Smooth muscle cell of the brain vasculature (primary cell): ENCODE results near the gene TNNT1.

Experiments used
- DNase-seq: peaks from one replicate; pipeline ENCODE4 v3.0.0-alpha.2; 2012; ENCODE audit warnings: low read depth, low spot score

Gene TNNT1

GRCh38 chr19:55141696-55142095 lies 7.3 kb downstream of the TNNT1 start:
- no peak for DNase-seq

DNA sequence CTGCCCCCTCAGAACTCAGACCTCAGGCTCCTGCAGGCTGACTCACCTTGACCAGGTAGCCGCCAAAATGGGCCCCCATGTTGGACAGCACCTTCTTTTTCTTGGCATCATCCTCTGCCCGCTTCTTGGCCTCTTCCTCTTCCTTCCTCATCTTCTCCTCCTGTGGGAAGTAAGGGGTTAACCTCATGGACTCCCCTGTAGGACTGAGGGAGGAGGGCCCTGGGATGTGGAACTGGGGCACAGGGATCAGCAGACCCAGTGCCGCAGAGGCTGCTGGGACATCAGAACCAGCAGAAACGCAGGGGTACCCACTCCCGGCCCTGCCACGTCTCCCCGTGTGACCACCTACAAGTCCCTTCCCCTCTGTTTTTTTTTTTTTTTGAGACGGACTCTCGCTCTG lies 11.1 kb downstream of the TNNT1 start:
- DNase-seq = no peak

DNA sequence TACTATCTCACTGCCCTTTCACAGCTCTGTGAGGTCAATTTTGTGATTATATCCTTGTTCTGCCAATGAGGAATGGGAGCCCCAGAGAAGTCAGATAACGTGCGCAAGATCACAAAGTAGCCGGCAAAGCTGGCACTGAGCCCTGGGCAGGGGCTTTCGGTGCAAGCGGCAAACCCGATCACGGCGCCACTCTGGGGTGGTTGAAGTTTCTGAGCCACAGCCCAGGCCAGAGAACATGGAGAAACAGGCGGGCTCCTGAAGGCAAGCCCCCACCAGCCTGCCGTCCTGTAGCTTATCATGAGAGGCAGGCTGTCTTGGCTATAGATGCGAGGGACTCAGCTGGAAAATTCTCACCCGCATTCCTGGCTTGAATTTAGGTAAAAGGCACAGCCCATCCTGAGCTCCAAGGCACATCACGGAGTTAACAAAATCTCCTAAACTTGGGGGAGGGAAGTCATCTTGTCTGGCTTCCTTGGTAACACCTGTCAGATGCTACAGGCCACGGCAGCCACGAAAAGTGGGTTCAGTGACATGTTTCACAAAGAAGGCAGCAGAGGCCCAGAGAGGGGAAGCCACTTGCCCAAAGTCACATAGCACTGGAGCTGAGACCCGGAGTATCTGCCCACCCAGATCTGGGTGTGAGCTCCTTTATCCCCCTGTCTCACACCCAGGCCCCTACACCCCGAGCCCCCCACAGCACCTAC lies 12.5 kb downstream of the TNNT1 start:
- no peak for DNase-seq

- DNase-seq = no peak
Observed at GRCh38 chr19:55134736-55135135, 14.3 kb downstream of the TNNT1 start.

- DNase-seq = no peak
Observed at GRCh38 chr19:55133639-55134444, 15.2 kb downstream of the TNNT1 start.

GRCh38 chr19:55132453-55133129 lies 16.4 kb downstream of the TNNT1 start:
- no peak for DNase-seq

DNA sequence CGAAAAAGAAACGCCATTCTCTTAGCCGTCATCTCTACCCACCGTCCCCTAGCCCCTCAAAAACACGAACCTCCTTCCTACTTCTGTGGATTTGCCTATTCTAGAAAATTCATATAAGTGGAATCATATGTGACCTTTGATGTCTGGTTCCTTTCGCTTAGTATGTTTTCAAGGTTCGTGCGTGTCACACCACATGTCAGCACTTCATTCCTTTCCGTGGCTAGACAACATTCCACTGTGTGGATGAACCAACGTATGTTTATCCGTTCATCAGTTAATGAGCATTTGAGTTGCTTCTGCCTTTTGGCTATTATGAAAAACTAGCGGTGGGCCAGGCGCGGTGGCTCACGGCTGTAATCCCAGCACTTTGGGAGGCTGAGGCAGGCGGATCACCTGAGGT lies 17.6 kb downstream of the TNNT1 start:
- DNase-seq = no peak

DNA sequence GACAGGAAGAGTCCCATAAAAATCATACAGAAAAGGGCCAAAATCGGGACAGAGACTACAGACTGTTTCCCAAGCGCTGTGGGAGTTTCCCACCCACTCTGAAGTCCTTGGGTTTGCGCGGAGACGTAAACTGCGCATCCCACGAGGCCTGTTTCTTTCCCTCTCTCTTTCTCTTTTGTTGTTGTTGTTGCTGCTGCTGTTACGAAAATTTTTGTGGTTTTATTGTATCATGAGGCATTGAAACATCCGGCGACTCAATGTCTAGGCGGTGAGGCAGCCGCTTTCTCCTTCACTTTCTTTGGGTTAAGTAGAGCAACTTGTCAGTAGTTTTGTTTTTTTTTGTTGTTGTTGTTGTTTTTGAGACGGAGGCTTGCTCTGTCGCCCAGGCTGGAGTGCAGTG lies 30.0 kb downstream of the TNNT1 start:
- DNase-seq = no peak

DNA sequence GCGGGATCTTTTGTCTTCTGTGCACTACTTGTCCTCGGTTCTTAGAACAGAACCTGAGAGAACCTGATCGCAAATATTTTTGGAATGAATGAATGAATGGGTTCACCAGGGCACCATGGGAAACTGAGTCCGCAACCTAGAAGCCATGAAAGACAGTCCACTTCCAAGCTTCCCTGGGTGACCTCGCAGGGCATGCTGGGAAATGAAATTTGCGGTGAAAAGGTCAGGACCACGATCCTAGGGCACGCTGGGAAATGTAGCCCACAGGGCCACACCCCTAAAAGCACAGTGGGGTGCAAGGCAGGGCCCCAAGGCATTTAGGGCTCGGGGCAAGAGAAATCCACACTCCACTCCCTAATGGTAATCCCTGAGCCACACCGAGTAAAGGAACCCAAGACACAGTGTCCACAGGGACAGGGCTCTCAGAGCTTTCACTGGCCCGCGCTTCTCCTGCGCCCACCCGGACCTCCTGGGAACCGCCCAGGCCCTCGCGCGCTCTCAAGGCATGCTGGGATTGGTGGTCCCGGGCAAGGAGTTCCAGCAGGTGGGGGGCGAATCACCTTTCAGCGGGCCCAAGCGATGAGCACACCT lies 30.5 kb downstream of the TNNT1 start:
- peak; percentile 28 for DNase-seq

GRCh38 chr19:55117663-55118391 lies 31.2 kb downstream of the TNNT1 start:
- peak; percentile 98 for DNase-seq

GRCh38 chr19:55116859-55117662 lies 31.9 kb downstream of the TNNT1 start, which contains the start of gene PPP1R12C:
Gene PPP1R12C (minus strand): TSS chr19:55117637. CDS start chr19:55117543, 94 bp downstream.
- no peak for DNase-seq

GRCh38 chr19:55116232-55116858 lies 32.7 kb downstream of the TNNT1 start:
- peak; percentile 17 for DNase-seq

GRCh38 chr19:55115446-55116065 lies 33.5 kb downstream of the TNNT1 start:
- DNase-seq = no peak

GRCh38 chr19:55114566-55115145 lies 34.4 kb downstream of the TNNT1 start:
- DNase-seq = no peak

GRCh38 chr19:55113570-55114039 lies 35.4 kb downstream of the TNNT1 start:
- peak; percentile 32 for DNase-seq

DNA sequence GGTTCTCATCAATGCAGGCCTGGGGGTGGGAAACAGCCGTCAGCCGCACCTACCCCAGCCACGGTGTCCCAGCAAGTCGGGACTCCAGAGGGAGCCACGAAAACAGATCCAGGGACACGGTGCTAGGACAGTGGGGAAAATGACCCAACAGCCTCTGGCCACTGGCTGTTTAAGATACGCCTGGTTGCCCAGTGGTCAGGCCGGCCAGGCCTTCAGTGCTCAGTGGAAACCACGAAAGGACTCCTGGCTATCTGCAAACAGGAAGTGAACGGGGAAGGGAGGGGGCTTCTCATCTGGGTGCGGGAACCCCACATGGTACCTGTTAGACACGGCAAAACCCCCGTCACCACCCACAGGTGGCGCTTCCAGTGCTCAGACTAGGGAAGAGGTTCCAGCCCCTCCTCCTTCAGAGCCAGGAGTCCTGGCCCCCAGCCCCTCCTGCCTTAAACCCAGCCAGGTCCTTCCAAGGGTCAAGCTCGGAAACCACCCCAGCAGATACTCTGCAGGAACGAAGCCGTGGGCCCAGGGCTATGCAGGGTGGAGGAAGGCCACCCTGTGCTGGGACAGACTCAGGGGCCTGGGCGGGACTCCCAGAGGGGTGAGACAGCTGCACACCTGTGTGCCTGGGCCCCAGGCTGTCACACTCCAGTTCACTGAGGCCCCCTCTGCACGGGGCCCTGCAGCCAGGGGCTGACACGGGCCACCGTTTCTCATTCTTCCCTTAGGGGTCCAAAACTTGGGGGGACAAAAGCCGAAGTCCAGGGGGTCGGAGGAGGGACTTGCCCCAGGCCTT lies 36.0 kb downstream of the TNNT1 start:
- no peak for DNase-seq

GRCh38 chr19:55112246-55112776 lies 36.7 kb downstream of the TNNT1 start:
- no peak for DNase-seq

DNA sequence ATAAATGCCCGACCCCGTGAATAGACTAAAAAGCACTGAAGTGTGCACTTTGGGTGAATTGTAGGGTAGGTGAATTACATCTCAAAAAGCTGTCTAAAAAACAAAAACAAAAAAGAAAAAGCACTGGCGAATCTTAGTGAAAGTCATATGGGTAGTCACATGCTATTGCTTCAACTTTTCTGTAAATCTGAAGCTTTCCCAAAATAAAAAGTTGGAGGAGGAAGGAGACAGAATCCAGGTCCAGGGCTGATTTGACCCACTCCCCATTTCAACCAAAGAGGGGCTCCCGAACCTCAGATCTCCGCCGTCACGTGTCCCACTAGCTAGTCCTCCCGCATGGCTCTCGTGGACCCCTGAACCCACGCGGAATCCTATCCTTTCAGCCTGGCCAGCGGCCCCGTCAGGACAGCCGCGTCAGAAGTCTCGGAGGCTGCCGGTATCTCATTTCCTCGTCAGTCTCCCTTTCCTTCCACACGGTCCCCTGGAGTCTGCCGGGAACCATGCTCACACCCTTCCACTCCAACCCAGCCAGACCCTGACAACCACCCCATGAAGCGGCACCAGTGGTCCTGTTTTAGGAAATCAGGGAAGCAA lies 37.7 kb downstream of the TNNT1 start:
- DNase-seq = no peak
